HG02763 (cell line): ENCODE results near the gene ADAM22.
"Not testable (repeated sequence)": the region's sequence is repeated elsewhere in the genome, so short reads cannot be mapped to it uniquely, and the experiment has no call there.

Experiments
- ATAC-seq: cut with Tn5 transposase; IDR thresholded peaks from one replicate; pipeline ENCODE4 v1.9.1; 2021; ENCODE audit warnings: mild to moderate bottlenecking, moderate library complexity; ENCODE audit not compliant: unreplicated experiment

ADAM22 gene, protein sequence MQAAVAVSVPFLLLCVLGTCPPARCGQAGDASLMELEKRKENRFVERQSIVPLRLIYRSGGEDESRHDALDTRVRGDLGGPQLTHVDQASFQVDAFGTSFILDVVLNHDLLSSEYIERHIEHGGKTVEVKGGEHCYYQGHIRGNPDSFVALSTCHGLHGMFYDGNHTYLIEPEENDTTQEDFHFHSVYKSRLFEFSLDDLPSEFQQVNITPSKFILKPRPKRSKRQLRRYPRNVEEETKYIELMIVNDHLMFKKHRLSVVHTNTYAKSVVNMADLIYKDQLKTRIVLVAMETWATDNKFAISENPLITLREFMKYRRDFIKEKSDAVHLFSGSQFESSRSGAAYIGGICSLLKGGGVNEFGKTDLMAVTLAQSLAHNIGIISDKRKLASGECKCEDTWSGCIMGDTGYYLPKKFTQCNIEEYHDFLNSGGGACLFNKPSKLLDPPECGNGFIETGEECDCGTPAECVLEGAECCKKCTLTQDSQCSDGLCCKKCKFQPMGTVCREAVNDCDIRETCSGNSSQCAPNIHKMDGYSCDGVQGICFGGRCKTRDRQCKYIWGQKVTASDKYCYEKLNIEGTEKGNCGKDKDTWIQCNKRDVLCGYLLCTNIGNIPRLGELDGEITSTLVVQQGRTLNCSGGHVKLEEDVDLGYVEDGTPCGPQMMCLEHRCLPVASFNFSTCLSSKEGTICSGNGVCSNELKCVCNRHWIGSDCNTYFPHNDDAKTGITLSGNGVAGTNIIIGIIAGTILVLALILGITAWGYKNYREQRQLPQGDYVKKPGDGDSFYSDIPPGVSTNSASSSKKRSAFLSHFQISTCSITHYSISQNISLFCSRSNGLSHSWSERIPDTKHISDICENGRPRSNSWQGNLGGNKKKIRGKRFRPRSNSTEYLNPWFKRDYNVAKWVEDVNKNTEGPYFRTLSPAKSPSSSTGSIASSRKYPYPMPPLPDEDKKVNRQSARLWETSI

DNA sequence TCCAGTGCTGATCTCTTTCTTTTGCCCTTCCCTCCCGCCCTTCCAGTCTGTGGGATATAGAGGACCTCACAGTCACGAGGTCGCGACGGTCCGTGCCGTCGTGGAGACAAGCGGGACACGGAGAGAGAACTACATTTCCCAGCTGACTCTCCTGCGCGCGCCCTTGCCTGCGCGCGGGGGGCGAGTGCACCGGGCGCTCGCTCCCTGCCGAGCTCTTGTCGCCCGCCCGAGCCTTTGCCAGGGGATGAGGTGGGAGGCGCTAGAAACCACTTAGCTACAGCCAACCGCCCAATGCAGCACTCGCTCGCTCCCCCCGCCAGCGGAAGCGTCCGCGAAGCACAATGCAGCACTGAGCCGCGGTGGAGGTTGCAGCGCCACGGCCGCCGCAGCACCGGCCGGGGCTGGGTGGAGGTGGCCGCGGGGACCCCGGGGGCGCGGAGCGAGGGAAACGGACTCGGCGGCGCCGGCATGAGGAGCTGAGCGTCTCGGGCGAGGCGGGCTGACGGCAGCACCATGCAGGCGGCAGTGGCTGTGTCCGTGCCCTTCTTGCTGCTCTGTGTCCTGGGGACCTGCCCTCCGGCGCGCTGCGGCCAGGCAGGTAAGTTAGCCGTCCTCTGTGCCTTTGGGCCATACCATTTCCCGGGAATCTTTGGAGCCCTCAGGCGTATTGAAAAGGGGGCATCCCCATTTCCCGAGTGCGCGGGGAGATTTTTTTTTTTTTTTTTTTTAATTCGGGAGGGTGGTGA, at the start of gene ADAM22:
Gene ADAM22 (plus strand): TSS at position 299 of the 746 bp plus-strand sequence. CDS start 215 bp downstream, at position 514.
- ATAC-seq: peak; percentile 96

DNA sequence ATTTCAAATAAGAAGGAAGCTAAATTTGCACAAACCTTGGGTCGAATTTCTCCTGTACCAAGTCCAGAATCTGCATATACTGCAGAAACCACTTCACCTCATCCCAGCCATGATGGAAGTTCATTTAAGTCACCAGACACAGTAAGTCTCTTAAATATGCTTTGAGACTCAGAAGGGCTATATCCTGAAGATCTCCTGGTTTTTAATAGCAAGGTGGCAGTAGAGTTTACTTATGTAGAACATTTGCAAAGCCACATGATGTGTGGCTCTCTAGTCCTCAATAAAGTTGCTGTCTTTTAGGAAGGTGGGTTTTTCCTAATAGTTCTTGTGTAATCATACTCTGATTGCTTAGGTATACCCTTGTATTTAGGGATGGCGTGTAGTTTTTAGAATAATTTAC, 49.0 kb upstream of the ADAM22 start:
- ATAC-seq: no peak

DNA sequence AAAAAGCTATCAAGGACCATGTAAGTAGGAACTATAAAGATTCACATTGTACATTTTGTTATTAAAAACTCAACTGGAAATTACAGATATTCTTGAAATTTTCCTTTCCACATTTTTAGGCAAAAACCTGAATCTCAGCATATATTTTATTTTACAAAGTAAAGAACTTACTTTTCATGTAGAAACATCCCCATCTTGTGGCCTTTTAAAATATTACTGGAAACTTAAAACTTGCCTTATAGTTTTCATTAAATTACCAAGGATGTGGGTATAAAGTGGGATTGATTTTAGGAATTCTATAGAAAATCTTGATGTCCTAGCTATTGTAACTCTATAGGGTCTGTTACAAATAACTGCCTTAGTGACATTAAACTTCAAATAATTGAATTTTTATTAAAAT, 47.2 kb upstream of the ADAM22 start:
- ATAC-seq: no peak

DNA sequence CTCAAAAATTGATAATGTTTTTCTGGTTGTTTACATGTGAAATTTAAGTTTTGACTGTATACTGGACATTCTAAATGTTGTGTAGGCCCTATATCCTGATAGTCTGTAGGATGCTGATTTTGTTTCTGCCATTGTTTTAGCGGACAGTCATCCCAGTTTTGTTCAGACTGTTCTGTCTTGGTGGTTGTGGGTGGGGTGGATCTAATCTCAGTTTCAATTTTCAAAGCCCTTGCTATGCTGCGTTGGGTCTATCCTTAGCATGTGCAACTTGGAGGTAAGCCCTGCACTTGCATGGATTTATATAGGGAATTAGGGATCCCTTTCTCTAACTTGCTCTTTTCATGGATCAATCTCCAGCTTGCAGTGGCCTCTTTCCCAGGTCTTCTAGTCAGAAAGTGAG, 38.7 kb upstream of the ADAM22 start:
- ATAC-seq: no peak

DNA sequence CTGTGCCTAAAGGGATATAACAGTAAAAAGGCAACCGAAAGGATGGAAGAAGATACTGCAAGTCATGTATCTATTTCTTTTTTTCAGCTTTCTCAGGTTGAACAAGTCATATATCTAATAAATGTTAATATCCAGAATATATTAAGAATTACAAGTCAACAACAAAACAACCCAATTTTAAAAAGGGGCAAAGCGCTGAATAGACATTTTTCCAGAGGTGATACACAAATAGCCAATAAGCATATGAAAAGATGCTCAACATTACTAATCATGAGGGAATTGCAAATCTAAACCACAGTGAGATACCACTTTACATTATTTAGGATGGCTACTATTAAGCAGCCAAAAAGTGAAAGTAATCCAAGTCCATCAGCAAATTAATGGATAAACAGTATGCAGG, 34.8 kb upstream of the ADAM22 start:
- no peak for ATAC-seq

DNA sequence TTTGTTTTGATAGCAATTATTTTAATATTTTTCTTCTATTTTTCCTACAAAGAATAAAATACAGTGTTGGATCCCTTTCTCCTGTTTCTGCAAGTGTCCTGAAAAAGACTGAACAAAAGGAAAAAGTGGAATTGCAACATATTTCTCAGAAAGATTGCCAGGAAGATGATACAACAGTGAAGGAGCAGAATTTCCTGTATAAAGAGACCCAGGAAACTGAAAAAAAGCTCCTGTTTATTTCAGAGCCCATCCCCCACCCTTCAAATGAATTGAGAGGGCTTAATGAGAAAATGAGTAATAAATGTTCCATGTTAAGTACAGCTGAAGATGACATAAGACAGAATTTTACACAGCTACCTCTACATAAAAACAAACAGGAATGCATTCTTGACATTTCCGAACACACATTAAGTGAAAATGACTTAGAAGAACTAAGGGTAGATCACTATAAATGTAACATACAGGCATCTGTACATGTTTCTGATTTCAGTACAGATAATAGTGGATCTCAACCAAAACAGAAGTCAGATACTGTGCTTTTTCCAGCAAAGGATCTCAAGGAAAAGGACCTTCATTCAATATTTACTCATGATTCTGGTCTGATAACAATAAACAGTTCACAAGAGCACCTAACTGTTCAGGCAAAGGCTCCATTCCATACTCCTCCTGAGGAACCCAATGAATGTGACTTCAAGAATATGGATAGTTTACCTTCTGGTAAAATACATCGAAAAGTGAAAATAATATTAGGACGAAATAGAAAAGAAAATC, 26.7 kb upstream of the ADAM22 start:
- ATAC-seq: not testable (repeated sequence)

DNA sequence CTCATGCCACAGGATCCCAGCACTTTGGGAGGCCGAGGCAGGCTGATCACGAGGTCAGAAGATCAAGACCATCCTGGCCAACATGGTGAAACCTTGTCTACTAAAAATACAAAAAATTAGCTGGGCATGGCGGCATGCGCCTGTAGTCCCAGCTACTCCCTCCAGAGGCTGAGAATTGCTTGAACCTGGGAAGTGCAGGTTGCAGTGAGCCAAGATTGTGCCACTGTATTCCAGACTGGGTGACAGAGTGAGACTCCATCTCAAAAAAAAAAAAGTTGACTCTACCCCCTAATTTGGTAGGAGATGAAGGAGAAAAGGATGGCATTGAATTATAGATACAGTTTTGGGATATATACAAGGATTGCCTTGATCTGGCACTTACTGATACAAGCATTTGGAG, 25.2 kb upstream of the ADAM22 start:
- ATAC-seq: not testable (repeated sequence)

DNA sequence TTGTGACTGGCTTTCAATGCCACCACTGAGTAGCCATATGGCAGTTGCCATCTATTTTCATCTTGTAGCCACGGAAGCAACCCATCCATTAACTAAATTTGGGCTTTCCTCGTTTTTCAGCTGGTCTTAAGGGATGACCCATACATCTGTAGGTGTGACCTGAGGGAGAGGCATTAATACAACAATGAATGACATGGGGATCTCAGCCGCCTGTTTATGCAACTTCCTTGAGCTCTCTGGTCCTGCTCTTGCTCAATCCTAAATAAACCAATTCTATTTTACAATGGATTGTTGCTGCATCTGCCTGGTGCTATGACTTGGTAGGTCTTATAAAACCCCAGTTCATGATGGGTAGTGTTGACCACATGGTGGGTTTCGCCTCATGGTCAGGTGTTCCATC, 21.9 kb upstream of the ADAM22 start:
- ATAC-seq: no peak

DNA sequence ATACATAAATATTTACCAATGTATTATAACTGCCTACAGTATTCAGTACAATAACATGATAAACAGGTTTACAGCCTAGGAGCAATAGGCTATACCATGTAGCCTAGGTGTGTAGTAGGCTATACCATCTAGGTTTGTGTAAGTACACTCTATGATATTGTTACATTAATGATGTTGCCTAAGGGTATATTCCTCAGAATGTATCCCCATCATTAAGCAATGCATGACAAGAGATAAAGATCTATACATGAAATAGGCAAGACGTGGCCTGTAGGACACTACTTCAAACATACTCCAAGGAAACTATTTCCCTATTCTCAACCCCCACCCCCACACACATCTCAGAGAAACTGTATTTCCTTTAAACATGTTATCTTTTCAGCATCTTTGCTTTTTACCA, 15.3 kb upstream of the ADAM22 start:
- no peak for ATAC-seq

DNA sequence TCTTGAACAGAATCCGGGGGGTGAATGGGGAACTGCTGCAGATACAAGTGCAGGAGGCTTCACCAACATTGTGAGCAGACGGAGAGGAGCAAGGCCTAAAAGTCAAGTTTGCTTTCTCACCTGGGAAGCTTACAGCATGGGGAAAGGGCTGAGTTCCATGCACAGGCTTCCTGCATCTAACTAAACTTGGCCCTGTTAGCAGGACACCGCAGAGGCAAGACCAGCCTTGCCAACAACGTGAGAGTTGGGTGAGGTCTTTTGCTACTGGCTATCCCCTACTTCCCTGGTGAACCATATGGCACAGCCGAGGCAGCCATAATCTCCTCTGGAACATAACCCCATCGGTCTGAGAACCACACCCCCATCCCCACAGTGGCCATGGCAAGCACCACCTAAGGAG, 14.2 kb upstream of the ADAM22 start:
- ATAC-seq: no peak

DNA sequence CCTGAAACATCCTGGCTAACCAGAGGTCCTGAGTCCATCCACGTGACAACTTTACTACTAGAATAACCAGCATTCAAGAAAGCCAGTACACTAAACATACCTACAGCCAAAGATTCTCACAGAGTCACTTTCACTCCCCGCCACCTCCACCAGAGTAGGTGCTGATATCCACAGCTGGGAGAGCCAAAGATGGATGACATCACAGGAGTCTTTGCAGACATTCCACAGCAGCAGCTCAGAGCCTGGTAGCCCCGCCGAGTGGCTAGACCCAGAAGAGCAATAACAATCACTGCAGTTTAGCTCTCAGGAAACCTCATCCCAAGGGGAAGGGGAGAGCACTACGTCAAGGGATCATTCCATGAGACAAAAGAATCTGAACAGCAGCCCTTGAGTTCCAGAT, 13.5 kb upstream of the ADAM22 start:
- ATAC-seq: no peak

DNA sequence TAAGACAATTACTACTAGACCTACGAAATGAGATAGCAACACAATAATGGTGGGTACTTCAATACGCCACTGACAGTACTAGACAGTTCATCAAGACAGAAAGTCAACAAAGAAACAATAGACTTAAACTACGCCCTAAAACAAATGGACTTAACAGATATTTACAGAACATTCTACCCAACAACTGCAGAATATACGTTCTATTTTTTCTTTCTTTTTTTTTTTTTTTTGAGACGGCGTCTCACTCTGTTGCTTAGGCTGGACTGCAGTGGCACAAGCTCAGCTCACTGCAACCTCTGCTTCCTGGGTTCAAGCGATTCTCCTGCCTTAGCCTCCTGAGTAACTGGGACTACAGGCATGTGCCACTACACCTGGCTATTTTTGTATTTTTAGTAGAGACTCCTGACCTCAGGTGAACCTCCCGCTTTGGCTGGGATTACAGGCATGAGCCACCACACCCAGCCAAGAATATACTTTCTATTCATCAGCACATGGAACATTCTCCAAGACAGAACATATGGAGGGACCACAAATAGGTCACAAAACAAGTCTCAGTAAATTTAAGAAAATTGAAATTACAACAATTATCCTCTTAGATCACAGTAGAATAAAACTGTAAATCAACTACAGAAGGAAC, 11.2 kb upstream of the ADAM22 start:
- ATAC-seq: not testable (repeated sequence)

DNA sequence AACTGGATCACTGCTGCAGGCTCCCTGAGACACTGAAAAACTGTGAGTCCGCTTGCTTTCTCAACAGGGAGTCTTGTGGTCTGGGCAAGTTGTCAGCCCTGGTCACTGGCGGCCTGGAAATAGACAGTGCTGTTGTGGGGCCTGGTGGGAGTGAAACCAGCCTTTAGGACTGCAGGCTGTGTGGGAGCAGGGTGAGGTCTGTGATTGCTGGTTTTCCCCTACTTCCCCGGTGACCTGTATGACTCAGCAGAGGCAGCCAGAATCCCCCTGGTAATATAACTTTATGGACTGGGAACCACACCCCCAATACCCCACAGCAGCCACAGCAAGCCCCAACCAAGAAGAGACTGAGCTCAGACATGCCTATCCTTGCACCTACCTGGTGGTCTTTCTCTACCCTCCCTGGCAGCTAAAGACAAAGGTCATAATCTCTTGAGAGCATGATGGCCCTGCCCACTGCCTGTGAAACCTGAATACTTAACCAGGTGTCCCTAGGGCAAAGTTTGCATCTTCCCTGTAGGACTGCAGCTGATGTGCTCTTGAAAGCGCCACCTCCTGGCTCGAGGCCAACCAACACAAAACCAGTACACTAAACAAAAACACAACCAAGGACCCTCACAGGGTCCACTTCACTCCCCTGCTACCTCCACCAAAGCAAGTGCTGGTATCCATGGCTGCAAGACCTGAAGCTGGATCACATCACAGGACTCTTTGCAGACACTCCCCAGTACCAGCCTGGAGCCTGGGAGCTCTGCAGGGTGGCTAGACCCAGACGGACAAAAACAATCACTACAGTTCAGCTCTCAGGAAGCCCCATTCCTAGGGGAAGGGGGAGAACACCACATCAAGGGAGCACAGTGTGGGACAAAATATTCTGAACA, 7.2 kb upstream of the ADAM22 start:
- ATAC-seq: peak; percentile 99

DNA sequence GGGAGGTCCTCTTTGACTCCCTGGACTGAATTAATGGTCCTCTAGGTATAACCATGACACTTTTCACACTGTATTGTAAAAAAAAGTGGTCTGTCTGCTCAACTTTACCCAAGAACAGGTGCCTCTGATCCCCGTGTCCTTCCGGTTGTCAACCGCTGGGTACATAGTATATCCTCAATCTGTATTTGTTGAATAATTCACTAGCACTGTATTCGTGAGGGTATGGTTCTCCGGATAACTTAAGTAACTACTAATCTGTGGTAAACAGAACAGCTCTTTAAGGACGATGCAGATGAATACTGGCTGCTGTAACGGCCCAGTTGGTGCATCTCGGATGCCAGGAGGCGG, 472 bp upstream of the ADAM22 start:
- peak; percentile 12 for ATAC-seq

DNA sequence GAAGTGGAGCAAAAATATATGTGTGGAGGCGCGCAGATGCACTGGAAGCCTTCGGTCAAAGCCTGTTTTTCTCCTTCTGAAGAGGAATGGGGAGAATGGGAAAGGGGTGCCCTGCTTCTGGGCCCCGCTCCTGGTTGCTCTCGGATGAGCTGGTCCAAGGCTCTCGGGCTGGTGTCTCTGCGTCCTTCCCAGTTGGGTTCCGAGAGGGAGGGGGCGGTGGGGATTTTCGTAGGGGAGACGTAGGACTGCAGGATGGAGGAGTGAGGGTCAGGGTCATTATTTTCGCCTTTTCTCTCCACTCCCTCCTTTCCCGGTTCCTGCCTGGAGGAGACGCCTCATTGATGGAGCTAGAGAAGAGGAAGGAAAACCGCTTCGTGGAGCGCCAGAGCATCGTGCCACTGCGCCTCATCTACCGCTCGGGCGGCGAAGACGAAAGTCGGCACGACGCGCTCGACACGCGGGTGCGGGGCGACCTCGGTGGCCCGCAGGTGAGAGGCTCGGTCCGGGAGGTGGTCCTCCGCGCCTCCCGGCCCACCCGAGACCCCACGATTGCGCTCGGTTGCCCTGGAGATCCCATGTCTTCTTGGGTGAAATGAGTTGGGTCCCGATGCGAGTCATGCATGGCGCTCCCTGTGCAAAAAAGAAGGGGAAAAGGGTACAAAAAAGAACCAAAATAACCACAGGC, 790 bp downstream of the ADAM22 start:
- ATAC-seq: no peak

DNA sequence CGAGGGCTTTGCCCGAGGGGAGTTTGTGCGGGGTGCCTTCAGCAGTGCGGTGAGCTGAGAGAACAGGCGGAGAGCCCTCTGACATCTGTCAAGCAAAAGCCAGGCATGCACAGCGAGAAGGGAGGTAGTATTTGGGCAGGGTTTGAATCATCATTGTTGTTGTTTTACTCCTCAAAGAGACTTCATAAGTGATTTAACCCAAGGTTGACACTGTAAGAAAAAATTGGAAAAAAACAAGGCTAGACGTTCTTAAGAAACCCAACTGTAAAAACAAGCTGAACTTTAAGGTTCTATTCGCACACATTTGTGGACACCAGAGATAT, 1.3 kb downstream of the ADAM22 start:
- no peak for ATAC-seq

DNA sequence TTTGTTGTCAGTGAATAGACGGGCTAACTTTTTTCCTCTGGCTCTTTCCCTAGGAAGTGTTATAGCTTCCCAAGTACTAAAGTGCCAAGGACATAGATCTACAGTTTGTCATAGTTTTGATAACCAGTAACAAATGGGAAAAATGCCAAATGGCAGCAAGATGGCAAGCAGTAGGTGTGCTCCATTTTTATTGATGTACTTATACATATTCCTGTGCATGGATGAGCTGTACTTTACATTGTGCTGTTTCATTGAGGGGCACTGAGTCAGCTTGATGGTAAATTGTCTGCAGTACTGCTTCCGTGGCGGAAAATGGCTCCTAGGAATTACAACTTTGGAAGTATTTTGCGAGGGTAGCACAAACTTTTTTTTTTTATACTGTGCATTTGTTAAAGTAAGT, 7.1 kb downstream of the ADAM22 start:
- ATAC-seq: no peak

DNA sequence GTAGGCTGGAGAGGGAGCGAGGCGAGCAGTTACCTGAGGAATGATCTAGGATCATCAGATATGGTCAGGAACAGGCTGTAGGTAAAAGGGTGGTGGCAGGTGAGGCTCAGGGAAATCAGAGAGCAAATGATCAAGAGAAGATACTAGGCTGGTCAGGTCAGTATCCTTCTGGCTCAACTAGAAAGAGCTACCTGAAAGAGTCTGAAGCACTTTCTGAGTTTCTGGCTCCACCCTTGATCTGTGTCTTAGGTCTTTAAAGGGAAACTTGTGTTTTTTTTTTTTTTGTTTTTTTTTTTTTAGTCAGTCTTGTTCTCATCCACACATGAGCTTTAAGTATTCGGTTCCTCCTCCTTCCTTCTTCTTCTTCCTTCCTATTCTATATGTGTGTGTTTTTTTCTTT, 10.5 kb downstream of the ADAM22 start:
- ATAC-seq: no peak

DNA sequence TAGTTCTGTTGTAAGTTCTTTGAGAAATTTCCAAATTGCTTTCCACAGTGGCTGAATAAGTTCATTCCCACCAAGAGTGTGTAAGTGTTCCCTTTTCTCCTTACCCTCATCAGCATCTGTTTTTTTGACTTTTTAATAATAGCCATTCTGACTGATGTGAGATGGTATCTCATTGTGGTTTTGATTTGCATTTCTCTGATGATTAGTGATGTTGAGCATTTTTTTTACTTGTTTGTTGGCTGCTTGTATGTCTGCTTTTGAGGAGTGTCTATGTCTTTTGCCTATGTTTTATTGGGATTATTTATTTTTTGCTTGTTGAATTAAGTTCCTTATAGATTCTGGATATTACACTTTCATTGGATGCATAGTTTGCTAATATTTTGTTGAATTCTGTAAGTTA, 11.9 kb downstream of the ADAM22 start:
- ATAC-seq: not testable (repeated sequence)
